Measurements from ENCODE around the gene GTPBP3. TPM values are rescaled to one million over a fixed set of nuclear protein-coding genes. Genes with fewer than 3 reads are reported as not detected.

Gene GTPBP3
- total RNA-seq, 1 donor from 2014 or later, result 48.4 TPM

- DNase-seq (ENCODE audit: low read depth) (no peak), FAIRE-seq (no peak)
- H3K36me3 ChIP-seq (ENCODE audit: control insufficient read depth, insufficient read depth, low read length), result peaks cover 7% of the 10 kb centered on the region
- H3K4me3 ChIP-seq (ENCODE audit: low read depth, low read length), result no peak overlapping the region
- TF ChIP-seq, protein P1, sequence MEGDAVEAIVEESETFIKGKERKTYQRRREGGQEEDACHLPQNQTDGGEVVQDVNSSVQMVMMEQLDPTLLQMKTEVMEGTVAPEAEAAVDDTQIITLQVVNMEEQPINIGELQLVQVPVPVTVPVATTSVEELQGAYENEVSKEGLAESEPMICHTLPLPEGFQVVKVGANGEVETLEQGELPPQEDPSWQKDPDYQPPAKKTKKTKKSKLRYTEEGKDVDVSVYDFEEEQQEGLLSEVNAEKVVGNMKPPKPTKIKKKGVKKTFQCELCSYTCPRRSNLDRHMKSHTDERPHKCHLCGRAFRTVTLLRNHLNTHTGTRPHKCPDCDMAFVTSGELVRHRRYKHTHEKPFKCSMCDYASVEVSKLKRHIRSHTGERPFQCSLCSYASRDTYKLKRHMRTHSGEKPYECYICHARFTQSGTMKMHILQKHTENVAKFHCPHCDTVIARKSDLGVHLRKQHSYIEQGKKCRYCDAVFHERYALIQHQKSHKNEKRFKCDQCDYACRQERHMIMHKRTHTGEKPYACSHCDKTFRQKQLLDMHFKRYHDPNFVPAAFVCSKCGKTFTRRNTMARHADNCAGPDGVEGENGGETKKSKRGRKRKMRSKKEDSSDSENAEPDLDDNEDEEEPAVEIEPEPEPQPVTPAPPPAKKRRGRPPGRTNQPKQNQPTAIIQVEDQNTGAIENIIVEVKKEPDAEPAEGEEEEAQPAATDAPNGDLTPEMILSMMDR (IDR thresholded peaks at IDR 0.05; ENCODE audit: insufficient read depth, low read length, severe bottlenecking), result no peak
- H3K27me3 ChIP-seq (ENCODE audit: control insufficient read depth, insufficient read depth, low read length), result no peaks in the 10 kb centered on the region
These were observed 29.4 kb upstream of the GTPBP3 start for GRCh38 chr19:17307876-17308377.

- Histone ChIP-seq H3K36me3 (ENCODE audit: control insufficient read depth, insufficient read depth, low read length) (peaks cover 13% of the 10 kb centered on the region), H3K27me3 (ENCODE audit: control insufficient read depth, insufficient read depth, low read length) (no peaks in the 10 kb centered on the region), H3K4me3 (ENCODE audit: low read depth, low read length) (peak within 1 kb of the TSS; percentile 76)
- TF ChIP-seq, protein P1 (IDR thresholded peaks at IDR 0.05; ENCODE audit: insufficient read depth, low read length, severe bottlenecking), result no peak
- peak; percentile 99 for FAIRE-seq
- DNase-seq (ENCODE audit: low read depth), result peak; percentile 99
These were observed 28.0 kb upstream of the GTPBP3 start, which contains the start of gene DDA1 for GRCh38 chr19:17309198-17309964. Gene DDA1 (plus strand): TSS chr19:17309563. CDS start chr19:17309655, 92 bp downstream.

DNA sequence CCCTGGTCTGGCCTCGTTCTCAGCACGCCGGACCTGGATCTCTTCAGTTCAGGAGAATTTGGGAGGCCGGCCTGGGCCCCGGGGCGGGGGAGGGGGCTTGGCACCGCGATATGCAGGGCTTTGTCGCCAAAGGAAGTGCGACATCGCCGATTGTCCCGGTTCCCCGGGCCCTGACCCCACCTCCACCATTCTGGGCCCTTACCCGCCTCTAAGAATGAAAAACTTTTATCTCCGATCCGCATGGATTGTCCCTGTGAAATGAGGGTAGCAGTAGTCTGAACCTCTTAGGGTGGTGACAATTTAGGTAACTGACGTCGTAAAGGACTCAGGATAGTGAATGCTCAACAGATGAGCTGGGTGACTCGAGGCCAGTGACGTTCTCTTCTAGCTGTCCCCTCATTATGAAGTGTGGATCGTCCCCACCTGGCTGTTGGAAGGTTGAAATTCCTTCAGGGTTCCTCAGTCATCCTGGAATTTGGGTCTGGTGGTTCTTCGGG lies 27.3 kb upstream of the GTPBP3 start:
- DNase-seq (ENCODE audit: low read depth), result no peak
- no peaks in the 10 kb centered on the region for H3K27me3 ChIP-seq (ENCODE audit: control insufficient read depth, insufficient read depth, low read length)
- TF ChIP-seq, protein P1 (IDR thresholded peaks at IDR 0.05; ENCODE audit: insufficient read depth, low read length, severe bottlenecking), result no peak
- H3K4me3 ChIP-seq (ENCODE audit: low read depth, low read length), result peak overlapping the region; percentile 76
- H3K36me3 ChIP-seq (ENCODE audit: control insufficient read depth, insufficient read depth, low read length), result peaks cover 17% of the 10 kb centered on the region
- FAIRE-seq, result peak; percentile 13

- DNase-seq (ENCODE audit: low read depth), result peak; percentile 63
- TF ChIP-seq, protein P1 (IDR thresholded peaks at IDR 0.05; ENCODE audit: insufficient read depth, low read length, severe bottlenecking), result no peak
- Histone ChIP-seq H3K36me3 (ENCODE audit: control insufficient read depth, insufficient read depth, low read length) (peaks cover 25% of the 10 kb centered on the region), H3K27me3 (ENCODE audit: control insufficient read depth, insufficient read depth, low read length) (no peaks in the 10 kb centered on the region), H3K4me3 (ENCODE audit: low read depth, low read length) (no peak overlapping the region)
- FAIRE-seq, result peak; percentile 79
These were observed 25.7 kb upstream of the GTPBP3 start for GRCh38 chr19:17311455-17312188.

DNA sequence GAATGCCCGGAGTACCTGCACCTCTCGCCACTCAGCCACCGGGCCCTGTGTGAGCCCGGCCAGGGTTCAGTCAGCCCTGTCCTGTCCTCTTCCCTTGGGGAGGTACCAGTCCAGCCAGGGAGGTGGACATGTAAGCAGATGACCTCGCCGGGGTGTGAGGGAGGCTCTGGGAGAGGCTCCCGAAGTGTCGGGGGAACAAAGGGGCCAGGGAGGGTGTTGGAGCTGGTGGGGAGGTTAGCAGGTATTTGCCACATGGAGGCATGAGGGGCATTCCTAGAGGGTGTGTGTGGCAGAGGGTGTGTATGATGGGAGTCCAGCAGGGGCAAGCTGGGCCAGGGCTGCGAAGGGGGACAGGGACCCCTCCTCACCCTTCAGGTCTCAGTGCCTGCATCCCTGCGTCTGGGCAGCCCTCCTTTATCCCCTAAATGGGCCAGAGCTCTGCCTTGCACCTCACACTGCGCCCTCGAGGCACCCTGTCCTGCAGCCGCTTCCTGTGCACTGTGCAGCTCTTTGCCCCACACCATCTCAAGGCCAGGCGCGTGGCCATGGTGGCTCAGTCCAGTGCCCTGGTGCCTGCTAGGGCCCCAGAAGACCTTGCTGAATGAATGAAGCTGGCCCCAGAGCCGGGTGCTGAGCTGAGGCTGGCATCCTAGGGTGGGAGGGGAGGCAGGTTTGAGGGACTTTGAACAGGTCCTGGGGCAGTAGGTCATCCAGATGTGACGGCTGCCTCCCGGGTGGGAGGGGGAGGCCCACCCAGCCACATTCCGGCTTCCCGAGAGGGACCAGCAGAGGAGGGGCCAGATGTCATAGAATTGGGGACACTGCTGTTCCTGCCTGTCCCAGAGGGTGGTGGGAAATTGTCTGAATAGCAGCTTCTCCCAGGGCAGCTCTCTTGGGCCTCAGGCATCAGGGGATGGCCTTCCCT lies 24.9 kb upstream of the GTPBP3 start:
- H3K4me3 ChIP-seq (ENCODE audit: low read depth, low read length), result no peak overlapping the region
- H3K27me3 ChIP-seq (ENCODE audit: control insufficient read depth, insufficient read depth, low read length), result no peaks in the 10 kb centered on the region
- peaks cover 25% of the 10 kb centered on the region for H3K36me3 ChIP-seq (ENCODE audit: control insufficient read depth, insufficient read depth, low read length)
- TF ChIP-seq, protein P1 (IDR thresholded peaks at IDR 0.05; ENCODE audit: insufficient read depth, low read length, severe bottlenecking), result no peak
- FAIRE-seq (no peak), DNase-seq (ENCODE audit: low read depth) (no peak)

Measured in bronchial epithelial cell (primary cell).